LoVo (cell line): ENCODE measurements around the gene FUNDC1.
"Not testable (repeated sequence)": the region's sequence is repeated elsewhere in the genome, so short reads cannot be mapped to it uniquely, and the experiment has no call there.

Experiments
- DNase-seq: peaks from one replicate; pipeline ENCODE4 v3.0.0-alpha.2; 2016; ENCODE audit warnings: low spot score

The FUNDC1 gene, protein sequence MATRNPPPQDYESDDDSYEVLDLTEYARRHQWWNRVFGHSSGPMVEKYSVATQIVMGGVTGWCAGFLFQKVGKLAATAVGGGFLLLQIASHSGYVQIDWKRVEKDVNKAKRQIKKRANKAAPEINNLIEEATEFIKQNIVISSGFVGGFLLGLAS

DNA sequence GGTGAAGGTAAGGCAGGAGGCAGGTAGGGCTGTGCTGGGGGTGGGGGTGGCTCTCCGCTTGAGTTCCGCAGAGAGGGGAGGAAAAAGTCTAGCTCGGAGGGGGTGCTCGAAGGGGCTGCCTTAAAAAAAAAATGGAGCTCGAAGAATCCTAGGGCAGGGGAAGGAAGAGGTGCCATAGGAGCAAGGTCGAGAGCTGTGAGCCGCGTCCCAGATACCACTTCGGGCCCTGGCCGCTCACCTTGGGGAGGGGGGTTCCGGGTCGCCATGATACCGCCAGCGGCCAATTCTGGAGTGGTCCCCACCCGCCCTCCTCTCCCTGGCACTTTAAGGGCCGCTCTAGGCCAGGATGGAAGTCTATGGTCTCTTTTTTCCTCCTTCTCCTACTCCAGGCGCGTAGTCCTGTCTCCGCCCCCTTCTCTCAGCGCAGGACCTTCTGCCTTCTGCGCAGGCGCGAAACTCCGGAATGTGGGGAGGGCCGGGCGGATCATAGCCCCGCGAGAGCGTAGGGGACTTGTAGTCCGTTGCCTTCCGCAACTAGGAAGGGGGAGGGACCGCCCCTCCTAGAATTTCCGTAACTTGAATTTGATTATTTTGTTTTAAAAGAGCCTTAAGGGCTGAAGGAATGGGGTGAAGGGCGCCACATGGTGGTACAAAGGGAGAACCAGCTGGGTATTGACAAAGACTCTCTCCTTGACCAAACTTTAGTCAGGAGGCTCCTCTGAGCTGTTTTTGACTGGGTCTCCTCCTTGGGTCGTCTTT, at the start of gene FUNDC1:
Gene FUNDC1 (minus strand): TSS at position 293 of the 759 bp plus-strand sequence. CDS start 27 bp downstream, at position 266.
- DNase-seq, result peak; percentile 84

DNA sequence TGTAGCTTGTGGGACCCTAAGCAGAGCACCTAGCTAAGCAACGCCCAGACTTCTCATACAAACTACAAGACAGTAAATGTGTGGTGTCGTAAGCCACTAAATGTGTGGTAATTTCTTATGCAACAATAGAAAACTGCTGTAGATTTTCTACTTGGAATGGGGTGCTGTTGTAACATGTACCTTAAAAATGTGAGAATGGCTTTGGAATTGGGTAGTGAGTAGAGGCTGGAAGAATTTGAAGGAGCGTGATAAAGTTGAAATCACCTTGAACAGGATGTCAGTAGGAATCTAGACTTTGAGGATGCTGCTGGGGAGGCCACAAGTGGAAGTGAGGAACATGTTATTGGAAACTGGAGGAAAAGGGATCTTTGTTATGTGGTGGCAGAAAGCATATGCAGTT, 43.2 kb upstream of the FUNDC1 start:
- no peak for DNase-seq

DNA sequence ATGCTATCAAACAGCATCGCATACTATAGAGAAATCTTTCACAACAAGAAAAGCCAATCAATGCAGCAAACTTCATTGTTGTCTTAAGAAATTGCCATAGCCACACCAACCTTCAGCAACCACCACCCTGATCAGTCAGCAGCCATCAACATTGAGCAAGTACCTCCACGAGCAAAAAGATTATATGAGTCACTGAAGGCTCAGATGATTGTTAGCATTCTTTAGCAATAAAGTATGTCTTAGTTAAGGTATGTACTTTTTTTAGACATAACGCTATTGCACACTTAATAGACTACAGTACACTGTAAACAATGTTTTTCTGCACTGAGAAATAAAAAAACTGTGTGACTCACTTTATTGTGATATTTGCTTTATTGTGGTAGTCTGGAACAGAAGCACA, 37.8 kb upstream of the FUNDC1 start:
- DNase-seq, result peak; percentile 6

GRCh38 chrX:44572340-44572938, 29.8 kb upstream of the FUNDC1 start:
- DNase-seq, result no peak

DNA sequence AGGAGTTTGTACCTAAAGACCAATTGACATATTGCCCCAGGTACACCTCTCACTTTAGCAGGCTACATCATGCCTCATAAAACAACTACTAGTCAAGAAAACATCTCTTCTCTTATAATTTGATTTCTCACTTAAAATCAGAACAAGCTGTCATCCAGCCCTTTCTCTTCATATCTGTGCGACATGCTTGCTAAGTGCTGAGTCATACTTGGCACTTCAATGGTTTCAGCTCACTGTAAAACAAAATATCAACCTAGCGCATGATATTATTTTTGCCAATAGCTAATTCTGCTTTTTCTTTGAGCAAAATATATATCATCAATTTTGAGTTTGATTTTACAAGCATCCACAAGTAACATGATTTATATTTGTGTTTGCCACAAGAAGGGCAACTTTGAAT, 27.9 kb upstream of the FUNDC1 start:
- DNase-seq, result no peak

DNA sequence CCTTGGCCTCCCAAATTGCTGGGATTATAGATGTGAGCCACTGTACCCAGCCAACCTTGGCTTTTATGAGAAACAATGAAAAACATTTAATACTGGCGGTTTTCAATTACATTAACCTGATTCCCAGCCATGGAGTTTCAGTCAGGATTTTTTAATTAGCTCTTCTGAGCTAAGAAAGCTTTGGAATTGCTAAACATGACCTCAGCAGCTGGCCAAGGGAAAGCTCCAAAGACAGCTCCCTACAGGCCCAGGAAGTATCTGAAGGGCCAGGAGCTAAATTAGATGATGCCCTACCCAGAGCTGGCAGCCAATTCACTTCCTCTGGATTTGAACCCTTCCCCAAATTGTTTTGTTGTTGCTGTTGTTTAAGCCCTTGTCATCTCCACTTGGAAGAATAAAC, 26.5 kb upstream of the FUNDC1 start:
- no peak for DNase-seq

DNA sequence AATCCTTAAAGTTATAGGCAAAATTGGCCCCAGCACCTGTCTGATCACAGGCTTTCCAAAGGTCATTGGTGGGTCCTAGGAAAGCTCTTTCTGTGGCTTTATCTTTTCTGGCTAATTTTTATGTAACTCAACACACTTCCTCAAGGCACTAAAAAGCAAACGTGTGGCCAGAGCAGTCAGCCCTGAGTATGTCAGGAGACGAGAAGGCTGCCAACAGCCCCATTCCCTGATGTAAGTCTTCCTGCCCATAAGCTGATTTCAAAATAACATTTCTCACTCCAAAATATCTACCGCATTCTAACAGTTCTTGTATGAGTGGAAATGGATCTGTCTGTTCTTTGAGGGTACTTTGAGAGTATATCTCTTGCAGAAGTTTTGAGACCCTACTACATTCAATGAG, 25.5 kb upstream of the FUNDC1 start:
- no peak for DNase-seq

DNA sequence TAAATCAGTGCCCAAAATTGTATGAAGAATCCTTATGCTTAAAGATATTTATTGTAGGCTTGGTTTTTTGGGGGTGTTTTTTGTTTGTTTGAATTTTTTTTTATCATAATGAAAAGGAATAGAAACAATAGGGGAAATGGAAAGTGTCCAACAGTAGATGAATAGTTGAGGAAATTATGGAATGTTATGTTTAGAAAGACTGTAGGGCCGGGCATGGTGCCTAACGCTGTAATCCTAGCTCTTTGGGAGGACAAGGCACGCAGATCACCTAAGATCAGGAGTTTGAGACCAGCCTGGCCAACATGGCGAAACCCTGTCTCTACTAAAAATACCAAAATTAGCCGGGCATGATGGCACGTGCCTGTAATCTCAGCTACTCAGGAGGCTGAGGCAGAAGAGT, 19.2 kb upstream of the FUNDC1 start:
- not testable (repeated sequence) for DNase-seq

- DNase-seq, result no peak
These were observed 7.9 kb upstream of the FUNDC1 start for GRCh38 chrX:44550563-44550962.

DNA sequence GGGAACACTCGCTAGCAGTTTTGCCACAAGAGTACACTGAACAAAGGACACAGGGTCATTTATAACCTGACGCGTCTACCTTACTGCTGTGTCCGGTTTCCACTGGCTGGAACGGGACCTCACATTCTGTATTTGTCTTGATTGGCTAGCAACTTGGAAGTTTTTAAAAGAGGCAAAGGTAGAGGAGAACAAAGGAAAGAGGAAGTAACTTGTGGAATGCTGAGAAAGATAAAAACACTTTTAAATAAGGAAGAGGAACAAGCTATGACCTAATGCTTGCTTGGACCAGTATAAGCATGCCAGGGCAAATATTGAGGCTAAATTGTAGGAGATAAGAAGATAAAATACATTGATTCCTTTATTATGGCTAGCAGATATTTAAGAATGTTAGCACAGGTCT, 2.8 kb upstream of the FUNDC1 start:
- DNase-seq, result not testable (repeated sequence)

GRCh38 chrX:44544036-44544435, 1.4 kb upstream of the FUNDC1 start:
- no peak for DNase-seq

GRCh38 chrX:44536198-44536597, 6.5 kb downstream of the FUNDC1 start:
- no peak for DNase-seq

DNA sequence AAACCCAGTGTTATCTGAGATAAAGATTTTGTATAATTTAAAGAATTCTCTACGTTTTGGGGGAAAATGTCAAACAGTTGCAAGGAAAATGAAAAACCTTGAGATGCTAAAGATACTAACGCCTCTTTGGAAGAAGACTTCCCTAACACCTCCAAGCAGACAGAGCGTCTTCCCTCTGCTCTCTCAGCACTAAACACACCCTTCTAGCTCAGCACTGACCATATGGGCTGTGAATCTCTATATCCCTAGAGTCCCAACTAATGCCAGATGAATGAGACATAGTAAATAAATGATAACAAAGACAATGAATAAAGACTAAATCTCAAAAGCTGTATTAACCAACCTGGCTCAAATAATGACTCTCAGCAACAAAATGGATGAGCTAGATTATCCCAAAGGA, 13.3 kb downstream of the FUNDC1 start:
- no peak for DNase-seq

DNA sequence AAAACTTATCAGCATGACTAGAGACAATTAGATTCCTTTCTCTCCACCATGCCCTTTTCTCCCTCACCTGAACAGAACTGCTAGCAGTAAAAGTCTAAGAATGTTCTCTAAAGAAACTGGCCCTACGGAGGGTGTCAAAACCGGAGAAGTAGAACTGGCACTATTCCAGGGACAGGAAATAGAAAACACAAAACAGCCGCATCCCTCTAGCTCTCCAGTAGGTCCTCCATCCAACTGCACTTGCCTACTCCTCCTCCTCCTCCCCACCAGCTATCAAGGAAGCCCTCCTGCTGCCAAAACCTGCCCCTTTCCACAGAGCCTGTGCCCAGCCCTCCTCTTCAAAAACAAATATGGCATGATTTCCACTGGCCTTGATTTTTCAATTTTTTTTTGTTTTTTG, 28.4 kb downstream of the FUNDC1 start:
- DNase-seq, result no peak

GRCh38 chrX:44507292-44507691, 35.4 kb downstream of the FUNDC1 start:
- DNase-seq, result no peak

GRCh38 chrX:44506678-44507077, 36.0 kb downstream of the FUNDC1 start:
- DNase-seq, result no peak

GRCh38 chrX:44503560-44503959, 39.1 kb downstream of the FUNDC1 start:
- no peak for DNase-seq

- no peak for DNase-seq
These were observed 47.6 kb downstream of the FUNDC1 start for GRCh38 chrX:44495091-44495490.

DNA sequence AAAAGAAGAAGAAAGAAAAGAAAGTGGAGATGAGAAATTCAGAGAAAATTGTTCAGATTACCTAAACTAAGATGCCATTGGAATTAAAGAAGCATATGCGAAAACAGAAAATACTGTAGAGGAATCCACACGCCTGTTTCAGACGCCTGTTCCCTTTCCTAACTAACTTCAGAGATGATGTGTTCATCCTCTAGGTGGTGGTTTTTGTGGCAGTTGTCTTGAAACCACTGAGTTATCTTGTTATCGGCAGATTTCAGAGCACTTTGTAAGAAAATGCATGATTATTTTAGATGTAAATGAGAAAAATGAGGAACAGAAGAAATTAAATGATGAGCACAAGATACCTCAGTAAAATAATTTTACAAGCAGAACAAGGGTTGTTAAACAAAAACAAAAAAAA, 48.3 kb downstream of the FUNDC1 start:
- DNase-seq, result no peak

- no peak for DNase-seq
These were observed 53.1 kb downstream of the FUNDC1 start for GRCh38 chrX:44489515-44489914.

DNA sequence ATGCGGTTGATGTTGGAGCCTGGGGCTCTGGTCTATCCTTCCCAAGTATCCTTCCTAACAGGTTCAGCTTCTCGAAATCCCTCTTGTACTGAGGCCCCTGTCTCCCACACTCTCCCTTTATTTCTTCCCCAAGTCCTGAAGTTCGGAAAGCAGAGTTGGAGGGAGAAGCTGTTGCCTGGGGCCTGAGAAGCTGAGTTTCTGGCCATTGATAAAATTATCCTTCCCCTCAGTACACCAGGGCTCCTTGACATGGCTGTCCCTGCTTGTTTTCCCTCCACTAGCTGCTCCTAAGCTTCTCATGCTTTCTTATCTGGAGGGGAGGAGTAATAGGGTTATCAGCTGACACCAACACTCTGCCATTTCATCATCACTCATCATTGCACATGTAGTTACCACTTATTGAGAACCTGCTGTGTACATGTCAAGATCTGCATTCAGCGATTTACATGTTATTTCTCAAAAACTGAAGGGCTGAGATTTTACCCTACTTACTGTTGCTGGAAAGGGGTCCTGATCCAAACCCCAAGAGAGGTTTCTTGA, 58.0 kb downstream of the FUNDC1 start:
- DNase-seq, result no peak

DNA sequence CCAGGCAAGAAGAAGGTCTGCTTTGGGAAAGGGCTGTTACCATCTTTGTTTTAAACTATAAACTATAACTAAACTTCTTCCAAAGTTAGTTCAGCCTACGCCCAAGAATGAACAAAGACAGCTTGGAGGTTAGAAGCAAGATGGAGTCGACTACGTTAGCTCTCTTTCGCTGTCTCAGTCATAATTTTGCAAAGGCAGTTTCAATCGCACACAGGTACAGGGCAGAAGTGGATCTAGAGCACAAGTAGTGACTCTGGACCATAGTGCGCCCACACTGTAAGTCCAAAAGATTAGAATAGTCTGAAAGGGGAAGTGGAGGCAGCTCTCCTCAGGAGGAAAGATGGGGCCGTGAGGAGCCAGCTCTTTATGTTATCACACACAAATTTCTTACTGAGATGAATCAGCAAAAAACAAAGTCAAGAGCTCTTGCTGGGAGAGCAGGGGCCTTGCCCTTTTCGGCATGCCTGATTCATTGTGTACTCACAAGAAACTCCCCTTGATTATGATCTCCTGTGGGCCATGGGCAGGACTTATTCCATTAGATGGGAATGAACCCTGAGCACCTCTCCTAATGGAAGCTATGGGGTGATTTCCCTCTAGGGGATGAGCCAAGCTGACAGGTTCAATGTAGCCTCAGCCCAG, 58.6 kb downstream of the FUNDC1 start:
- DNase-seq, result no peak

GRCh38 chrX:44482575-44482974, 60.1 kb downstream of the FUNDC1 start:
- no peak for DNase-seq
